Muscle layer of colon (tissue), 2 donors: ENCODE data around the gene CPNE2.

Experiments
- H3K27ac ChIP-seq: one replicate; pipeline ENCODE4 v1.7.0; 2013; ENCODE audit warnings: low read depth, mild to moderate bottlenecking, low read length, moderate library complexity
- H3K27me3 ChIP-seq, 2 donors: one replicate each; pipeline ENCODE4 v1.7.0; 2013; ENCODE audit warnings: low read length in 2 of 2, mild to moderate bottlenecking in 2 of 2; ENCODE audit not compliant: insufficient read depth in 2 of 2, control insufficient read depth in 1 of 2
- H3K36me3 ChIP-seq: one replicate; pipeline ENCODE4 v1.7.0; 2013; ENCODE audit warnings: mild to moderate bottlenecking, low read length; ENCODE audit not compliant: insufficient read depth
- H3K4me1 ChIP-seq: one replicate; pipeline ENCODE4 v1.7.0; 2013; ENCODE audit warnings: mild to moderate bottlenecking, low read length; ENCODE audit not compliant: insufficient read depth
- H3K4me3 ChIP-seq, 2 donors: one replicate each; pipeline ENCODE4 v1.7.0; 2013; ENCODE audit warnings: low read length in 2 of 2, low read depth in 1 of 2, mild to moderate bottlenecking in 1 of 2, moderate library complexity in 1 of 2
- H3K9ac ChIP-seq: one replicate; pipeline ENCODE4 v1.7.0; 2013; ENCODE audit warnings: low read length
- H3K9me3 ChIP-seq: one replicate; pipeline ENCODE4 v1.7.0; 2013; ENCODE audit warnings: mild to moderate bottlenecking, low read length
- donor health status: abdominal sarcoma.
- donor health status: Adenocarcinoma of cecum.

Gene CPNE2

GRCh38 chr16:57091975-57092785, at the start of gene CPNE2:
Gene CPNE2, plus strand, starts transcription at chr16:57092583. Its CDS starts 18,160 bp downstream, at chr16:57110743.
- Histone ChIP-seq H3K27ac (peak within 1 kb of the TSS; percentile 80), H3K27me3 (no peaks in the 10 kb centered on the region), H3K4me1 (peaks cover 25% of the 10 kb centered on the region), H3K4me3 (peak within 1 kb of the TSS; percentile 69 to 82), H3K9ac (peak within 1 kb of the TSS; percentile 37), H3K9me3 (no peaks in the 10 kb centered on the region), H3K36me3 (no peaks in the 10 kb centered on the region)

GRCh38 chr16:57043248-57043647, 49.1 kb upstream of the CPNE2 start:
- no peaks in the 10 kb centered on the region for H3K27me3 ChIP-seq
- no peaks in the 10 kb centered on the region for H3K9me3 ChIP-seq
- no peak overlapping the region for H3K4me3 ChIP-seq
- no peak overlapping the region for H3K9ac ChIP-seq
- H3K4me1 ChIP-seq = no peaks in the 10 kb centered on the region
- peaks cover 24% of the 10 kb centered on the region for H3K36me3 ChIP-seq
- H3K27ac ChIP-seq = no peak overlapping the region

GRCh38 chr16:57044931-57045693, 47.3 kb upstream of the CPNE2 start:
- Histone ChIP-seq H3K27me3 (no peaks in the 10 kb centered on the region), H3K36me3 (peaks cover 24% of the 10 kb centered on the region), H3K9ac (no peak overlapping the region), H3K4me1 (no peaks in the 10 kb centered on the region), H3K27ac (no peak overlapping the region), H3K9me3 (no peaks in the 10 kb centered on the region), H3K4me3 (no peak overlapping the region)

GRCh38 chr16:57045694-57046381, 46.5 kb upstream of the CPNE2 start:
- Histone ChIP-seq H3K27me3 (no peaks in the 10 kb centered on the region), H3K4me1 (no peaks in the 10 kb centered on the region), H3K4me3 (no peak overlapping the region), H3K36me3 (peaks cover 23% of the 10 kb centered on the region), H3K9ac (no peak overlapping the region), H3K27ac (no peak overlapping the region), H3K9me3 (no peaks in the 10 kb centered on the region)

GRCh38 chr16:57048095-57048494, 44.3 kb upstream of the CPNE2 start:
- Histone ChIP-seq H3K27ac (no peak overlapping the region), H3K27me3 (no peaks in the 10 kb centered on the region), H3K36me3 (peaks cover 3% of the 10 kb centered on the region), H3K9me3 (no peaks in the 10 kb centered on the region), H3K4me1 (no peaks in the 10 kb centered on the region), H3K4me3 (no peak overlapping the region), H3K9ac (no peak overlapping the region)

- Histone ChIP-seq H3K9ac (no peak overlapping the region), H3K27ac (no peak overlapping the region), H3K9me3 (no peaks in the 10 kb centered on the region), H3K4me3 (no peak overlapping the region), H3K36me3 (no peaks in the 10 kb centered on the region), H3K4me1 (no peaks in the 10 kb centered on the region), H3K27me3 (no peaks in the 10 kb centered on the region)
These were observed 42.7 kb upstream of the CPNE2 start for GRCh38 chr16:57049678-57050077.

- Histone ChIP-seq H3K4me1 (no peaks in the 10 kb centered on the region), H3K4me3 (no peak overlapping the region), H3K36me3 (peaks cover 8% of the 10 kb centered on the region), H3K9ac (no peak overlapping the region), H3K27me3 (no peaks in the 10 kb centered on the region), H3K9me3 (no peaks in the 10 kb centered on the region), H3K27ac (no peak overlapping the region)
These were observed 40.6 kb upstream of the CPNE2 start for GRCh38 chr16:57051696-57052228.

DNA sequence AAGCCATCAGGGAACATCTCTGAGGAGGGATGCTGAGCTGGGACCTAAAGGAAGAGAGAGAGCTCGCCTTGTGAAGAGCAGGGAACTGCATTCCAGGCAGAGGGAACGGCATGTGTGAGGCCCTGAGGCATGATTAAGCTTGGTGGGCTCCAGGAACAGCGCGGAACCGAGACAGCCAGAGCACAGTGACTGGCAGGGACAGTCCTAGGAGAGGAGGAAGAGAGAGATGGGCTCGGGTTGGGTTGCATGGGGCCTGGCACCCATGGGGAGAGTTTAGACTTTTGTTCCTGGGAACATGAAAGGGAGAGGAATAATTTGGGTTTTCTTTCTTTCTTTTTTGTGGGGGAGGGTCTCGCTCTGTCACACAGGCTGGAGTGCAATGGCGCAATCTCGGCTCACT, 39.2 kb upstream of the CPNE2 start:
- Histone ChIP-seq H3K27ac (no peak overlapping the region), H3K9ac (no peak overlapping the region), H3K4me3 (no peak overlapping the region), H3K36me3 (peaks cover 8% of the 10 kb centered on the region), H3K9me3 (no peaks in the 10 kb centered on the region), H3K4me1 (no peaks in the 10 kb centered on the region), H3K27me3 (no peaks in the 10 kb centered on the region)

DNA sequence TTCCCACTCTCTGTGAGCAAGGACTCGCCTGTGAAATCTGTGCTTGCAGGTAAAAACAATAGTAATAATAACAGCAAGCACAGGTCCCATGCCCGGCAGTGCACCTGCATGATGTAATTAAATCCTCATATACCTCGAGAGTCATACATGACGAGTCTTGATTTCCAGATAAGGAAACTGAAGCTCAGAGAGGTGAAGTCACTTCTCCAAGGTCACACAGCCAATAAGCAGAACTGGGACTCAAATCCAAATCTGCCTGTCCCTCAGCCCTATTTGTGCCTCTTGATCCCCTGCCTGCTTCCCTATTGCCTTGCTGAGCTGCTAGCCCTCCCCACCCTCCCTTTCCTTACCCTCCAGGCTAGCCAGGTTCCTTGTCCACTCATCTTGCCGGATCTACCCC, 38.0 kb upstream of the CPNE2 start:
- Histone ChIP-seq H3K4me3 (no peak overlapping the region), H3K4me1 (no peaks in the 10 kb centered on the region), H3K27ac (no peak overlapping the region), H3K27me3 (no peaks in the 10 kb centered on the region), H3K36me3 (peaks cover 8% of the 10 kb centered on the region), H3K9me3 (no peaks in the 10 kb centered on the region), H3K9ac (no peak overlapping the region)

GRCh38 chr16:57054771-57055170, 37.6 kb upstream of the CPNE2 start:
- H3K4me1 ChIP-seq = no peaks in the 10 kb centered on the region
- no peak overlapping the region for H3K27ac ChIP-seq
- peaks cover 8% of the 10 kb centered on the region for H3K36me3 ChIP-seq
- no peak overlapping the region for H3K9ac ChIP-seq
- H3K27me3 ChIP-seq = no peaks in the 10 kb centered on the region
- H3K9me3 ChIP-seq = no peaks in the 10 kb centered on the region
- no peak overlapping the region for H3K4me3 ChIP-seq

- H3K9me3 ChIP-seq = no peaks in the 10 kb centered on the region
- H3K27me3 ChIP-seq = no peaks in the 10 kb centered on the region
- H3K27ac ChIP-seq = no peak overlapping the region
- H3K4me1 ChIP-seq = no peaks in the 10 kb centered on the region
- no peak overlapping the region for H3K4me3 ChIP-seq
- H3K9ac ChIP-seq = no peak overlapping the region
- H3K36me3 ChIP-seq = peaks cover 12% of the 10 kb centered on the region
These were observed 36.7 kb upstream of the CPNE2 start for GRCh38 chr16:57055671-57056070.
